SK-N-MC (cell line): ENCODE measurements around the gene MYCBPAP.

Source experiments
- EZH2 ChIP-seq: fragments of 200-600 bp; sonication (generic); IDR thresholded peaks from one replicate; pipeline ENCODE4 v1.6.1; 2017; ENCODE audit warnings: antibody characterized with exemption
- POLR2AphosphoS5 ChIP-seq: IDR thresholded peaks from 2 replicates; pipeline ENCODE4 v1.6.1; 2012; ENCODE audit warnings: mild to moderate bottlenecking, low read depth, low read length, borderline replicate concordance

GRCh38 chr17:50495918-50496317 is 12.3 kb upstream of the MYCBPAP start:
- no peak for TF ChIP-seq POLR2AphosphoS5
- TF ChIP-seq EZH2, result no peak
